Hepatocyte (in vitro differentiated cells): ENCODE results near the gene MXRA7.

ENCODE experiments used
- EZH2 ChIP-seq: fragments of 200-600 bp; sonication (generic); IDR thresholded peaks from 2 replicates; pipeline ENCODE4 v1.6.1; 2016; ENCODE audit warnings: antibody characterized with exemption, mild to moderate bottlenecking, borderline replicate concordance
- TF ChIP-seq, protein P1 (sequence below): fragments of 200-600 bp; sonication (generic); IDR thresholded peaks from 2 replicates; pipeline ENCODE4 v1.5.1; 2016; ENCODE audit warnings: antibody characterized with exemption, mild to moderate bottlenecking; ENCODE audit not compliant: poor library complexity

DNA sequence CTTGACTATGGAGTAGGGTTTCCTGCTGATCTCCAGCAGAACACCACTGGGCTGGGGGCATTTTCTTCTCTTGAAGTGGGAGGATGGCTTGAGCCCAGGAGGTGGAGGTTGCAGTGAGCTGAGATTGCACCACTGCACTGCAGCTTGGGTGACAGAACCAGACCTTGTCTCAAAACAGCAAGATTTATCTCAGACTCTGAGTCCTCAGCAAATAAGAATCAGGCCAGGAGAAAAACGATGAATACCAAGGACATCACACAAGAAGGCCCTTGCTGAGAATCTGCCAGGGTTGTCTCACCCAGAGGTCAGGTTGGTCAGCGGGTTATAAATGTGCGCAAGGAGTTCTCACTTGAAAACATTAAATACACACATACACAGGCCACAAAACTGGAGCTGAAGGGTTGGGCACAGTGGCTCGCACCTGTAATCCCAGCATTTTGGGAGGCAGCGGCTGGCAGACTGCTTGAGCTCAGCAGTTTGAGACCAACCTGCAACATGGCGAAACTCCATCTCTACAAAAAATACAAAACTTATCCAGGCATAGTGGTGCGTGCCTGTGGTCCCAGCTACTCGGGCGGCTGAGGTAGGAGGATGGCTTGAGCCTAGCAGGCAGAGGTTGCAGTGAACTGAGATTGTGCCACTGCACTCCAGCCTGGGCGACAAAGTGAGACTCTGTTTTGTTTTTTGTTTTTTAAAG, 7.7 kb downstream of the MXRA7 start:
- TF ChIP-seq, protein P1, sequence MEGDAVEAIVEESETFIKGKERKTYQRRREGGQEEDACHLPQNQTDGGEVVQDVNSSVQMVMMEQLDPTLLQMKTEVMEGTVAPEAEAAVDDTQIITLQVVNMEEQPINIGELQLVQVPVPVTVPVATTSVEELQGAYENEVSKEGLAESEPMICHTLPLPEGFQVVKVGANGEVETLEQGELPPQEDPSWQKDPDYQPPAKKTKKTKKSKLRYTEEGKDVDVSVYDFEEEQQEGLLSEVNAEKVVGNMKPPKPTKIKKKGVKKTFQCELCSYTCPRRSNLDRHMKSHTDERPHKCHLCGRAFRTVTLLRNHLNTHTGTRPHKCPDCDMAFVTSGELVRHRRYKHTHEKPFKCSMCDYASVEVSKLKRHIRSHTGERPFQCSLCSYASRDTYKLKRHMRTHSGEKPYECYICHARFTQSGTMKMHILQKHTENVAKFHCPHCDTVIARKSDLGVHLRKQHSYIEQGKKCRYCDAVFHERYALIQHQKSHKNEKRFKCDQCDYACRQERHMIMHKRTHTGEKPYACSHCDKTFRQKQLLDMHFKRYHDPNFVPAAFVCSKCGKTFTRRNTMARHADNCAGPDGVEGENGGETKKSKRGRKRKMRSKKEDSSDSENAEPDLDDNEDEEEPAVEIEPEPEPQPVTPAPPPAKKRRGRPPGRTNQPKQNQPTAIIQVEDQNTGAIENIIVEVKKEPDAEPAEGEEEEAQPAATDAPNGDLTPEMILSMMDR = no peak
- TF ChIP-seq EZH2 = no peak
